Measurements from ENCODE around the gene MTG1.
"Not testable (repeated sequence)": the region's sequence is repeated elsewhere in the genome, so short reads cannot be mapped to it uniquely, and the experiment has no call there.

Gene MTG1

DNA sequence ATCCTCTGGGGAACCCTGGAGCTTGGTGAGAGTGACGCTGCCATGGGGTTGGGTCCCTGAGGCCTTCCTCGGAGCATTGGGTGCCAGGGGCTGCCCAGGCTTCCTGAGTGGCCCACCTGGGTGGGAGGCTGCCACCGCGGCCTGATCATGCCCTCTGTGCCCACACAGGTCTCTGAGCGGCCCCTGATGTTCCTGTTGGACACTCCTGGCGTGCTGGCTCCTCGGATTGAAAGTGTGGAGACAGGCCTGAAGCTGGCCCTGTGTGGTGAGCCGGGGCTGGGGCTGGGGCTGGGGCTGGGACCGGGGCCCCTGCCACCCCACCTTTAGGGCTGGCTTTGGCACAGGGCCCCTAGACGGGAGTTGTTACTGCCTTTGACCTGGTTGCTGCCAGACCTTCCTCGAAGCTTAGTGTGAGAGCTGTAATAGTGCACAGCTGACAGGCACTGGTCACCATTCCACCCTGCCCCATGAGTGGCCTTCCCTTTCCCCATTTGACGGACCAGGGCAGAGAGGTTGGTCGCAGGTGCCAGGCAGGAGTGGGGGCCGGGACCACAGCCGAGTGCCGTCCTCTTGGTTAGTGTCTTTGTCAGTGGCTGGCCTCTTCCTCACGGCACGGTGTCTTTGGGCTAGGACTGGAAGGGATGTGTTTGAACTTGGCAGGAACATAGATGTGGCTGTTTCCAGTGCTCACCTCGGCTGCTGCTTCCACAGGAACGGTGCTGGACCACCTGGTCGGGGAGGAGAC, 8.2 kb downstream of the MTG1 start:
- no peak for DNase-seq

DNA sequence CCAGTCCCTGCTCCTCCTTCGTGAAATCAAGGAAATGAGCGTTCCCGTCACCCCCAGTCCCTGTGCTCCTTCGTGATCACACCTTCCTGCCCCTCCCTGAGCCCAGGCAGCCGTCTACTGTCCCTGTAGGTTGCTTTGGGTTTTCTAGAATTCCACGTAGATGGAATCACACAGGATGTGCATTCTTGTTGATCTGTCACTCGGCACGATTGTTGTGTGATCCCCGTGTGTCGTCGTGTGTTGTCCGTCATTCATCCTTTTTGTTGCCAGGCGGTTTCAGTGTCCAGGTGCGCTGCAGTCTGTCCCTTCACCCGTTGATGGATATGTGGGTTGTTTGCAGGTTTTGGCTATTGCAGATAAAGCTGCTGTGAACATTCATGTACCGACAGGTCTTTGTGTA, 9.4 kb downstream of the MTG1 start:
- no peak for DNase-seq

DNA sequence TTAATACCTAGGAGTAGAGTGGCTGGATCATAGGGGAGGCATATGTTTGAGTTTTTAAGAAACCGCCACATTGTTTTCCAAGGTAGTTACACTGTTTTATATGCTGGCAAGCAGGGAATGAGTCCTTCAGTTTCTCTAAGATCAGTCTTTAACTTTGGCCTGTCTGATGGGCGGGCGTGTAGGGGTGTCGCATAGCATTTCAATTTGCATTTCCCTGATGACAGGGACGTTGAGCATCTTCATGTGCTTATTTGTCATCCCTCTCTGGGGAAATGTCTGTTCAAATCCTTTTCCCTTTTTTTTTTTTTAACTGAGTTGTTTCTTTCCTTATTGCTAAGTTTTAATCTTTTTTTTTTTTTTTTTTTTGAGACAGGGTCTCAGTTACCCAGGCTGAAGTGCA, 9.8 kb downstream of the MTG1 start:
- DNase-seq: no peak

DNA sequence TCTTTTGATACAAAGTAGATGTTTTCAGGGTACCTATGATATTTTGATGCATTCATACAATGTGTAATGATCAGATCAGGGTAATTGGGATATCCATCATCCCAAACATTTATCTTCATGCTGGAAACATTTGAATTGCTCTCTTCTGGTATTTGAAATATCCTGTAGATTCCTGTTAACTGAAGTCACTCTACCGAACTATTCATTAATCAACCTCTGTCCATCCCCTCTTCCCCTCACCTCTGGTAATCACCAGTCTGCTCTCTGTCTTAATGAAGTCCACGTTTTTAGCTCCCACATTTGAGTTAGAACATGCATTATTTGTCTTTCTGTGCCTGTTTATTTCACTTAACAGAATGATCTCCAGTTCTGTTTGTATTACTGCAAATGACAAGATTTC, 11.3 kb downstream of the MTG1 start:
- DNase-seq: no peak

DNA sequence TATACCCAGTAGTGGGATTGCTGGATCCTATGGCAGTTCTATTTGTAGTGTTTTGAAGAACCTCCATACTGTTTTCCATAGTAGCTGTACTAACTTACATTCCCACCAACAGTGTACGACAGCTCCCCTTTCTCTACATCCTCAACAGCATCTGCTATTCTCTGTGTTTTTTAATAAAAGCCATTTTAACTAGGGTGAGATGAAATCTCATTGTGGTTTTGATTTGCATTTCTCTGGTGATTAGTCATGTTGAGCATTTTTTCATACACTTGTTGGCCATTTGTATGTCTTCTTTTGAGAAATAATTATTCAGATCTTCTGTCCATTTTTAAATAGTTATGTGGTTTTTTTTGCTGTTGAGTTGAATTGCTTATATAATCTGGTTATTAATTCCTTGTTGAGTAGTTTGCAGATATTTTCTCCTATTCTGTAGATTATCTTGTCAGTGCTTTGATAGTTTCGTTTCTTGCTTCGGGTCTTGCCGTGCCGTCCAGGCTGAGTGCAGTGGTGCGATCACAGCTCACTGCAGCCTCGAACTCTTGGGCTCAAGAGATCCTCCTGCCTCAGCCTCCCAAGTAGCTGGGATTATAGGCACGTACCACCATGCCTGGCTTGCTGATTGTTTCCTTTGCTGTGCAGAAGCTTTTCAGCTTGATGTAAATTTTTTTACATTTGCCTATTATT, 12.0 kb downstream of the MTG1 start:
- no peak for DNase-seq

DNA sequence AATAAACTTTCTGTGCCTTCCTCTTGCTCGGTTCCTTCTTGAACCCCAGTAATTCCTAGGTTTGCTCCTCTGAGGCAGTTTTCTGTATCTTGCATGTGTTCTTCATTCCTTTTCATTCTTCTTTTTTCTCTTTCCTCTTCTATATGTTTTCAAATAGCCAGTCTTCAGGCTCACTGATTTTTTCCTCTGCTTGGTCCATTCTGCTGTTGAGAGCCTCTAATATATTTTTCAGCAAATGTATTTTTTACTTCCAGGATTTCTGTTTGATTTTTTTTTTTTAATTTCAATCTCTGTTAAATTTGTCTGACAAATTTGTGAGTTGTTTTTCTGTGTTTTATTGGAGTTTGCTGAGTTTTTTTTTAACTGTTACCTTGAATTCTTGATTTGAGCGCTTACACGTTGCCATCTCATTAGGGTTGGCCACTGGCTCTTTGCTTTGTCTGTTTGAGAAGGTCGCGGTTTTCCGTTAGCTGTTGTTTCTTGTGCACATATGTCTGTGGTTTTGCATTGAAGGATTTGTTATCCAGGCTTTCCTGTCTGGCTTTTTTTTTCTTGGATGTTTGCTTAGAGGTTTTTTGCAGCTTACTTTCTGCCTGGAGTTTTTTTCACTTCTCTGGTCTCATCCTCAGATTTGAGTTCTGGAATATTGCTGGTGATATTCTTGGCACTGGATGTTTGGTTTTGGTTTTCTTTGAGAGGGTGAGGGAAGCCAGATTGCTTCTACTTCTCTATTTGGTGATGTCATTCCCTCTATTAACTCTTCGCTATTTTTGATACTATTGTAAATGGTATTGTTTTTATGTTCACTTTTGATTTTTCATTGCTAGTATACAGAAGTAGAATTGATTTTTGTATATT, 17.8 kb downstream of the MTG1 start:
- no peak for DNase-seq

DNA sequence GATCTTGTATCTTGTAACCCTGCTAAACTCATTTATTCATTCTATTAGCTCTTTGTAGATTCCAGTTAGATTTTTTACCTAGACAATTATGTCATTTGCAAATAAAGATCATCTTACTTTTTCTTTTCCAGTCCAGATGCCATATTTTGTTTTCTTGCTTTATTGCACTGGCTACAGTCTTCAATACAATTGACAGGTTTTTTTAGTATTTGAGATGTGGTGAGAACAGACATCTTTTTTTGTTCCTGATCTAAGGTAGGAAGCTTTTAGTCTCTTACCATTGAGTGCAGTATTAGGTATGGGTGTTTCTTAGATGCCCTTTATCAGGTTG, 18.4 kb downstream of the MTG1 start:
- DNase-seq: no peak

DNA sequence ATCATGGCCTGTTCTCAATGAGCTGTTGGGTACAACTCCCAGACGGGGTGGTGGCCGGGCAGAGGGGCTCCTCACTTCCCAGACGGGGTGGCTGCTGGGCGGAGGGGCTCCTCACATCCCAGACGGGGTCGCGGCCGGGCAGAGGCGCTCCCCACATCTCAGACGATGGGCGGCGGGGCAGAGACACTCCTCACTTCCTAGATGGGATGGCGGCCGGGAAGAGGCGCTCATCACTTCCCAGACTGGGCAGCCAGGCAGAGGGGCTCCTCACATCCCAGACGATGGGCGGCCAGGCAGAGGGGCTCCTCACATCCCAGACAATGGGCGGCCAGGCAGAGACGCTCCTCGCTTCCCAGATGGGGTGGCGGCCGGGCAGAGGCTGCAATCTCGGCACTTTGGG, 20.4 kb downstream of the MTG1 start:
- not testable (repeated sequence) for DNase-seq

DNA sequence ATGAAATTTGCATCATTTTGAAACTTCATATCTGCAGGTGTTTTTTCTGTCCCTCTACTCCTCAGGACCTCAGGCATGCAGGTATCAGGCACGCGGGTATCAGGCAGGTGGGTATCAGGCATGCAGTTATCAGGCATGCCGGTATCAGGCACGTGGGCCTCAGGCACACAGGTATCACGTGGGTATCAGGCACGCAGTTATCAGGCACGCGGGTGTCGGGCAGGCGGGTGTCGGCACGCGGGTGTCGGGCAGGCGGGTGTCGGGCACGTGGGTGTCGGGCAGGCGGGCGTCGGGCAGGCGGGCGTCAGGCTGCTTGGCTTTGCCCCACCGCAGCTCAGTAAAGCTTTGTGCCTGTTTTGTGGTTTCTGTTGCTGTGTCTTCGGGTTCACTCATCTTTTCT, 21.8 kb downstream of the MTG1 start:
- DNase-seq: no peak

DNA sequence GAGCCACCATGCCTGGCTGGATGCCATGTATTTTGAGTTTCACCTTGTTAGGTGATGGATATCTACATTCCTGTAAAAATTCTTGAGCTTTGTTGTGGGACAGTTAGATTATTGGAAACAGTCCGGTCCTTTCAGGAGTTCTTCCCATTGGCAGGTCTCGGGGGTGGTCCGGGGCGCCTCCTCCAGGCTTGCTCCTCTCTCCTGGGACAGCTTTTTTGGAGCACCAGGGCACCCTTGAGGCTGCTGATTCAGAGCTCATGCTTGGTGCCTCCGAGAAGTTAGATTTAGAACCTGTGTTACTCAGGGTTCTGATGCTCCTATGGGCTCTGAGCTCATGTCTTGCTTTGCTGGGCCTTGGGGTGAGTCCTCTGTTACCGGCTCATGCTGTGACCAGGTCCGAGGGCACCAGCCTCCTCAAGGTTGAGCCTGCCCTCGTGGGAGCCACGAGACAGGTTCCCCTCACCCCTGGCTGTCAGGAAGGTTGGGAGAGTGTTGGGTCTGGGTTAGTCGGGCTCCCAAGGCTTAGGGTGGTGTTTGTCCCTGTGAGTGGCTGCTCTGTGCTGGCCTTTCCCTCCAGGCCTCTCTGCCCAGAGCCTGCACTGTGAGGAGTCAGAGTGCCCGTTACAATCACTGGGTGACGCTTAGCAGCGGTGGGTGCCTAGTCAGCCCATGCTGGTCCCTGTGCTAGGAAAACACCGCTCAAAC, 24.5 kb downstream of the MTG1 start:
- DNase-seq: no peak

DNA sequence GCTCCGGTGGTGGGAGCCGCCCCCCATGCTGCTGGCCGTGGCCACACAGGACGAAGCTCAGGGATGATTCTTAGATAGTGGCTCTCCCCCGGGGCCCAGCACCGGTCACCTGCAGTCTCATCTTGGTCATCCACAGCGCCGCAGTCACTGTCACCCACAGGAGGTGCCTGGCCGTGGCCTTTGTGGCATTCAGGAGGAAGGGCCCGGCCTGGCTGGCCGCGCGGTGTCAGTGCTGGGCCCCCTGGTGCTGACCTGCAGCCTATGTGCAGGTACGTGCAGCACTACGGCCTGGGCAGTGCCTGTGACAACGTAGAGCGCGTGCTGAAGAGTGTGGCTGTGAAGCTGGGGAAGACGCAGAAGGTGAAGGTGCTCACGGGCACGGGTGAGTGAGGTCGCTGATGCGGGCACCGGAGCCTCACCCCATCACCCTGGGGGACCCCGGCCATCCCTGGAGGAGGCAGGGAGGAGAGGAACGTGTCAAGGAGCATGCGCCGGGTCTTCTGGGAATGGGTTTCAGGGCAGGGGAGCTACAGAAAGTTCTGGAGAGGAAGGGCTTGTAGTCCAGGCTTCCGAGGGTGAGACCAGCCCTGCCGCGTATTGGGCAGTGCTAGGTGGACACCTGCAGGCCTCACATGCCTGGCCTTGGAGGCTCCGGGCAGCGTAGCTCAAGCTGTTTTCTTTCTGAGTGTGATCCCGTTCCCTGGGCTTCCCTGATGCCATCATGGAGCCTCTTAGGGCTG, 25.4 kb downstream of the MTG1 start:
- no peak for DNase-seq

DNA sequence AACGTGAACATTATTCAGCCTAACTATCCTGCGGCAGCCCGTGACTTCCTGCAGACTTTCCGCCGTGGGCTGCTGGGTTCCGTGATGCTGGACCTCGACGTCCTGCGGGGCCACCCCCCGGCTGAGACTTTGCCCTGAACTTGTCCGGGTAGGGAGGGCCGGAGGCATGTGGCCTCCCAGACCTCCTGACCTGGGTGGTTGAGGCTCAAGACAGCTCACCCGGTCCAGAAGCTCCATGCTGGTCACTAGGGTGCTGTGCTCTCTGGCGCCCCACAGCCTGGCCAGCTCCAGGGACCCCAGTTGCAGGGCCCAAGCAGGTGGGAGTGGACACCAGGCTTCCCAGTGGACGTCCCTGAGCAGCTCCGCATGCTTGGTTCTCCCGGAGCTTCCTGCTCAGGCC, 26.1 kb downstream of the MTG1 start:
- DNase-seq: no peak

DNA sequence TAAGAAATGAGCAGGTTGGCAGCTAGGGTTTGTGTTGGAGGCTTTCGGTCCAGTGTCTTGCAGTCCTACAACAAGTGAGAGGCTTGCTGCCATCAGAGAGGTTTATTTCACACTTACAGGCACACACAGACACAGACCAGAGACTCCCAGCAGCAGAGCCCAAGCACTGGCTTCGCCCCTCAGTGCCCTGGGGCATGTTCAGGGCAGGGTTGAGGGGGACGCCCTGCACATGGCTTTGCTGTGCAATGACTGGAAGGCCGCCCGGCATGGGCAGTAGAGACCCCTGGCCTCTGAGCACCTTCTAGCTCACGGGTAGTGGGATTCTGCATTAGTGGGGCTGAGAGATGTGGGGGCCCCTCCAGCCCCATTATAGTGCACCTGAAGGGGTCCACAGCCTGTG, 26.6 kb downstream of the MTG1 start:
- DNase-seq: no peak

DNA sequence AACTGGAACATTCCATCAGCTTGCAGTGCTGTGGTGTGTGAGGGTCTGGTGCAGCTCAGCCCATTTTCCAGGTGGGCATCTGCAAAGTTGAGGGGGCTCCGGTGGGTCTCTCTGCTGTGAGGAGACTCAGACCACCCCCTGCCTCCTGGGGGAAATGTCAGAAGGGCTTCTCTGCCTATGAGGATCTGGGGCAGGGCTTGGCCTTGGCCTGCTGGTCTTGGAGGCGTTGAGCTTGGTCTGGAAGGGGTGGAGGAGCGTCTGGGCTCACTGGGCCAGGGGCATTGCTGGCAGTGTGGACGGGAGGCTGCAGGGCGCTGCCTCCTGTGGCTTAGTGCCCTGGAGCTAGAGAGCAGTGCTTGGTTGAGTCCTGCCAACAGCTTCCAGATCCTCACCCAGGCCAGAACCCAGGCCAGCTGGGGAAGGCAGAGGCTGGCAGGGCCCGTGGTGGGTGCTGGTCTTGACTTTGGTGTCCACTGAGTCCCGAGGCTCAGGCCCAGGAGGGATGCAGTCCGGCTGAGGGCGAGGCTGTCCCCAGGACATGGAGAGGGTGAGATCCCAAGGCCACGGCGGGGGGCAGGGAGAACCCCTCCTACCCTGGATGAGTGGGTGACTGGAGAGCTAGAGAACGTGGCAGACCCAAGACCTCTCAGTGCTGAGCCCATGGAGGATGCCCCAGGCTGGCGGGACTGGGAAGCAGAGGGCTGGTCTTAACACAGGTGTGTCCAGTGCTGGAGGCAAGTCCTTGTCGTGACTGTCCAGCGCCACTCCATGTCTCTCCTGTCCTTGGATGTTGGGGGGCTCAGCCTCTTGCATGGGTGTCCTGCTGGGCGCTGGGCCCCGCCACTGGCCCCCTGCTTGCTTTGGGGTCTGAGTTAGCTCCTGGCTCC, 27.6 kb downstream of the MTG1 start:
- no peak for DNase-seq

DNA sequence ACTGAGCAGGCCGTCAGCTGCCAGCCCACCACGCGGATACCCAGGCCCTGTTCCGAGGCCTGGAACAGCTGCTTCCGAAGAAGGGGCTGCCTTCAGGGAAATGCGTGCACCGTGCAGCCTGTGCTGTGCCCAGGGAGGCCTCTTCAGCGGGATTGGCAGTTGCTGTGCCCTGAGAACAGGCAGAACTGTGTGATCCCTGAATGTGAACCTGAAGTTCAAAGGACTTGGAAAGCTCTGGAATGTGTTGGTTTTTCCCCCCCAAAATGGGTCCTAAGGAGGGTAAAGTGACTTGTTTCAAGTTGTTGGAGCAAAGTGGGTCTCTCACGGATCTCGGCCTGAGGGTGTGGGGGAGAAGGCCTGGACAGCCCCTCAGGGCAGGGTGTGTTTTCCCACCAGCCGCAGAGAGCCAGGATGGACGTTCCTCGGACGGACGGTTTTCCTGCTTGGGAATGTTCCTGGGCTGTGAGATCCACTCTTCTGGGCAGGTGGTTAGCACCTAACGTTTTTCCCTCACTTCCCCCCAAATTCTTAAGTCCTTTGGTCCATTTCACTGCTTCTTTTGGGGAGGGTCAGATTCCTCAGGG, 28.4 kb downstream of the MTG1 start:
- DNase-seq: no peak

DNA sequence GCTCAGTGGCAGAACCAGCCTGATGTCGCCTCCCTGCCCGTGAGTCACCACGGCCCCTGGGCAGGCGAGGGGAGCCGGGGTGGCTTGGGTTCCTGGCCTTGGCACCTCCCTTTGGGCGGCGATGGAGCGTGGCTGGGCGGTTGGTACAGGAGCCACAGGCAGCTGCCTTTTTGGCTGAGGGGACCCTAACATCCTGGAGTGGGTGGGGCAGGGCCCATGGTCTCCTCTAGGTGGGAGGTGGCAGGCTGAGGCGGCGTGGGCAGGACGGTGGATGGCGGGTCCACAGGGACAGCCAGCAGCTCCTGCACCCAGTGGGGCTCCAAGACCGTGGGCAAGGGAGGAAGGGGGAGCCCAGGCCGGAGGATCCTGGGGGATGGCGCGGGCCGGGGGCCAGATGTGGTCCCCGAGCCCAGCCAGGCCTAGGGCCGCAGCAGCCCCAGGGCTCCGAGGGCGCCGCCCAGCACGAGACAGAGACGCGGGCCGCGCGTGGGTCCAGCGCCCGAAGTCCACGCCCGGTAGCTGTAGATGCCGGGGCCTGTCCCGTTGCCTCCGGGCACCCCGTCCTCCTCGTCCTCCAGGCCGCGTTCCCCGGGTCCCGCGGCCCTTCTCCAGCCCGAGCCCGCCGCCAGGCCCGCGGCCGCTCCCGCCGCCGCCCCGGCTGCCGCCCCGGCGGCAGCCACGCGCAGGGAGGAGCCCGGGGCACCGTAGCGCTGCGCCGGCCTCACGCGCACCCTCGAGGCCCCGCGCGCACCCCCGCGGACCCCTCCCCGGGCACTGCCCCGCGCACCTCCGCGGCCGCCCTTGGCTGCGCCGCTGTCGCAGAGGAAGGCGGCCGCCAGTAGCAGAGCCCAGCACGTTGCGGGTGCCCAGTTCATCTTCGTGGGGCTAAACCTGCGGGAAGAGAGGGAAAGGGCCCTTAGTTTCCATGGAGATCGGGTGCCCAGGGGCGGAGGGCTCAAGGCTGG, 29.1 kb downstream of the MTG1 start:
- no peak for DNase-seq

DNA sequence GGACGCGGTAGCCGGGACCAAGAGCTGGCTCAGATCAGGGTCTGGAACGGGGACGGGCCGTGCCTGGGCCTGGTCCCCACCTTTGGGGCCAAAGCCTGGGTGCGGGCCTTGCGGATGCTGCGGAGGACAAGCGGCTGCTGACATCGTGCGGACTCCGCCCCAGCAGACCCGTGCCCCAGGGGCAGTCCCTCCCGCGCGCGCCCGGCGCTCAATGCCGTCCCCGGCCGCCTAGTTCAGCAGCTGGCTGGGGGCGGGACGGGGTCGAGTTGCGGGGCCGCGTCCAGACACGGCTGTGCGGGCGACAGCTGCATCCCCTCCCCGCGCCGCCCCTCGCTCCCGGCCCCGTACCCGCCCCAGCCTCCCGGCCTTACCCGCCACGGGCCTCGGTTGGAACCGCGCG, 30.1 kb downstream of the MTG1 start:
- not testable (repeated sequence) for DNase-seq

DNA sequence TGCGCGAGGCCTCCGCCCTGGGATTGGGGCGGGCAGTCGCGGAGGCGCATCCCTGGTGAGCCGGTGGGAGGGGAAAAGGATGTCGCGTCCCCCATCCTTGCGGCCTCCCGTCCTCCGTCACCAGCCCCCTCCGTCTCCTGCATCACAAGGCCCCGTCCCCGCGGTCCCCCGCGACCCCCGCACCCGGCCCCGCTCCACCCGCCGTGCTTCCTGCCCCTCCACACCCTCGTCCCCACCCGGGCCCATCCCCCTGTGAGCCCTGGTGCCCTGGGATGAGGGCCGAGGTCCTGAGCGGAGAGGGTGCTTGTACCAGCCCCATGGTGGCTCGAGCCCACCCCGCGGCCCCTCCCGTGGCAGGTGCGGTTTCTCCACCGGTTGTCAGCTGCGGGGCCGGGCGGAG, 30.6 kb downstream of the MTG1 start, which contains the start of gene SPRN:
Gene SPRN (minus strand): TSS at position 25 of the 400 bp plus-strand sequence. CDS start 944 bp downstream, outside the sequence.
- DNase-seq: not testable (repeated sequence)

DNA sequence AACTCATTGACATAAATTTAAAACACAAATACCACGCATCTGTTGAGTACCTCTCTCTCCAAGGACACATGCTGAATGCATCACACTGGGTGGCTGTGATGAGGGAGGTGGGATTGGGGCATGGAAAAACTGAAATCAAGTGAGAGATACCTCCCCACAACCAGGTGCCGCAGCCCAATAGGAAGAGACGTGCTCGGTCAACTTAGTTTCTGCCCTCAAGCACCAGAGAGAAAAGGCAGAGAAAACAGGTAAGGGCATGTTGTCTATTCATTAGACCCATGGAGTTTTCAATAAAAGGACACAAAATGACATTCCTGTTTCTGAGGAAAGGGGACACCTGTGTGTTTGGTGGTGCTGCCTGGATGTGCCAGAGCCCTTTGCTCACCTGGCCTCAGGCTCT, 35.6 kb downstream of the MTG1 start:
- DNase-seq: not testable (repeated sequence)

All from activated CD4-positive, alpha-beta T cell treated with anti-CD3 and anti-CD28 coated beads, Interleukin-2, amount 50 U/mL, for 4 hours (primary cell).